ENCODE data around the gene ARL15.

ARL15 gene

GRCh38 chr5:54289769-54290168 lies 20.6 kb downstream of the ARL15 start:
- H3K27ac ChIP-seq = no peak overlapping the region
- no peak for DNase-seq (ENCODE audit: low read depth, low spot score)

GRCh38 chr5:54288568-54289217 lies 21.7 kb downstream of the ARL15 start:
- no peak overlapping the region for H3K27ac ChIP-seq
- no peak for DNase-seq (ENCODE audit: low read depth, low spot score)

- no peak for DNase-seq (ENCODE audit: low read depth, low spot score)
- H3K27ac ChIP-seq = no peak overlapping the region
These were observed 24.7 kb downstream of the ARL15 start for GRCh38 chr5:54285686-54286085.

GRCh38 chr5:54284586-54284985 lies 25.8 kb downstream of the ARL15 start:
- DNase-seq (ENCODE audit: low read depth, low spot score) = no peak
- H3K27ac ChIP-seq = no peak overlapping the region

GRCh38 chr5:54282876-54283275 lies 27.5 kb downstream of the ARL15 start:
- no peak overlapping the region for H3K27ac ChIP-seq
- no peak for DNase-seq (ENCODE audit: low read depth, low spot score)

GRCh38 chr5:54281960-54282692 lies 28.2 kb downstream of the ARL15 start:
- no peak overlapping the region for H3K27ac ChIP-seq
- no peak for DNase-seq (ENCODE audit: low read depth, low spot score)

- no peak for DNase-seq (ENCODE audit: low read depth, low spot score)
- no peak overlapping the region for H3K27ac ChIP-seq
These were observed 30.4 kb downstream of the ARL15 start for GRCh38 chr5:54279960-54280359.

- no peak overlapping the region for H3K27ac ChIP-seq
- no peak for DNase-seq (ENCODE audit: low read depth, low spot score)
These were observed 31.2 kb downstream of the ARL15 start for GRCh38 chr5:54278979-54279717.

GRCh38 chr5:54278036-54278830 lies 32.1 kb downstream of the ARL15 start:
- DNase-seq (ENCODE audit: low read depth, low spot score) = no peak
- H3K27ac ChIP-seq = no peak overlapping the region

GRCh38 chr5:54276048-54276447 lies 34.3 kb downstream of the ARL15 start:
- DNase-seq (ENCODE audit: low read depth, low spot score) = no peak
- no peak overlapping the region for H3K27ac ChIP-seq

- DNase-seq (ENCODE audit: low read depth, low spot score) = no peak
- H3K27ac ChIP-seq = no peak overlapping the region
These were observed 35.0 kb downstream of the ARL15 start for GRCh38 chr5:54275361-54275760.

- DNase-seq (ENCODE audit: low read depth, low spot score) = no peak
- H3K27ac ChIP-seq = no peak overlapping the region
These were observed 35.4 kb downstream of the ARL15 start for GRCh38 chr5:54274944-54275343.

GRCh38 chr5:54273715-54274114 lies 36.7 kb downstream of the ARL15 start:
- H3K27ac ChIP-seq = no peak overlapping the region
- DNase-seq (ENCODE audit: low read depth, low spot score) = no peak

- no peak for DNase-seq (ENCODE audit: low read depth, low spot score)
- H3K27ac ChIP-seq = no peak overlapping the region
These were observed 37.6 kb downstream of the ARL15 start for GRCh38 chr5:54272746-54273145.

GRCh38 chr5:54270326-54270725 lies 40.0 kb downstream of the ARL15 start:
- DNase-seq (ENCODE audit: low read depth, low spot score) = no peak
- H3K27ac ChIP-seq = no peak overlapping the region

GRCh38 chr5:54264574-54264973 lies 45.8 kb downstream of the ARL15 start:
- DNase-seq (ENCODE audit: low read depth, low spot score) = no peak
- H3K27ac ChIP-seq = no peak overlapping the region

- DNase-seq (ENCODE audit: low read depth, low spot score) = no peak
- no peak overlapping the region for H3K27ac ChIP-seq
These were observed 46.9 kb downstream of the ARL15 start for GRCh38 chr5:54263447-54263846.

- H3K27ac ChIP-seq = no peak overlapping the region
- no peak for DNase-seq (ENCODE audit: low read depth, low spot score)
These were observed 48.8 kb downstream of the ARL15 start for GRCh38 chr5:54261596-54261995.

GRCh38 chr5:54259981-54260380 lies 50.4 kb downstream of the ARL15 start:
- H3K27ac ChIP-seq = no peak overlapping the region
- DNase-seq (ENCODE audit: low read depth, low spot score) = no peak

GRCh38 chr5:54259090-54259489 lies 51.3 kb downstream of the ARL15 start:
- no peak for DNase-seq (ENCODE audit: low read depth, low spot score)
- no peak overlapping the region for H3K27ac ChIP-seq
